ENCODE results near the gene CEP164.

The CEP164 gene

DNA sequence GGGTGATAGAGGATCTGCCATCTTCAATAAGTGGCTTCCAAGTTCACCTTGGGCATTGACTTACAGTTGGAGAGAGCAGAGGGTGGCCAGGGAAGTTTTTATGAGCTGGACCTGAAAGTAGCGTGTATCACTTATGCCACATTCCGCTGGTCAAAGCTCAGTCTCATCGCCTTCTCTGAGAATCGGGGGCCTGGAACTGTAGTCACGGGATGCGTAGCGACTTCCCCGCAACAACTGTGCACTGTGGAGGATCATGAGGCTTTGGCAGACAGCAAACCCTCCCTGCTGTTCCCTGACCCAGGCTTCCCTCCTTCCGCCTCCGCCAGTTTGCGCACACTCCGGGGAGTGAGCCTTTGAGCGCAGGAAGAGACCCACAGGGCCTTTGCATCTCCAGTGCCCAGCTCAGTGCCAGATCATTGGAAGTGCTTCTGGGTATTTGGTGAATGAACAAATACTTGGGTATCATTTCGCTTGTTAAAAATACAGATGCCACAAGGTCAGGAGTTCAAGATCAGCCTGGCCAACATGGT lies 95.5 kb downstream of the CEP164 start:
- no peak for DNase-seq

DNA sequence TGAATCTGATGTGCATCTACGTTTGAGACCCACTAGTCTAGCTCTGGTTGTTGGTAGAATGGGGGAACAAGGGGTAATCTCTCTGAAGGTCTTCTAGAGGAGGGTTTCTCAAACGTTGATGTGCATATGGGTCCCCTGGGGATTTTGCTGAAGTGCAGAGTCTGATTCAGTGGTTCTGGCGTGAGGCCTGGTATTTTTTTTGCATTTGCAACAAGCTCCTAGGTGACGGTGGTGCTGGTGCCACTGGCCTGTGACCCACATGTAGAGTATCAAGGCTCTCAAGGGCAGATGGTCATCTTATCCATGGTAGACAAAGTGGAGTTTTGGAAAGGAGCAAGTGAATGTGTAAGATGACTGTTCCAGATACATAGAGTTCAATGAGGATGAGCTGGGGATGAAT lies 97.1 kb downstream of the CEP164 start:
- DNase-seq = no peak

- DNase-seq = no peak
Measured at GRCh38 chr11:117425679-117426296, 98.1 kb downstream of the CEP164 start.

DNA sequence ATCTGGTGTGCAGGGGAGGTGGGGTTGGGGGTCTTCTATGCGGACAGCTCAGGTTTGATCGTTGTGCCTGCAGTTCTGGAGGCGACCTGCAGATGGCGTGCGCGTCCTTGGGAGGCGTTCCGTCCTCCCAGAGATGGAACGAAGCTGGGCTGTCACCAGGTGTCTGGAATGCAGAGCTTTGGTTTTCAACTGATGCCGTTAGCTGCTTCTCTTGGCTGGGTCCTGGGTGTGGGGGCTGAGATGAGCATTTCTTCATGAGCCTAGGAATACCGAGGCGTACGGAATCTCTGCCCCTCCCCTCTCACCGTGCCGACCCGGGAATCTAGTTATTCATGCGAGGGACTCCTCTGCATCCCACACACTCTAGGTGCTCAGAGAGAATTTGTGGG lies 98.6 kb downstream of the CEP164 start:
- DNase-seq = peak; percentile 60 to 82 (median 77)

DNA sequence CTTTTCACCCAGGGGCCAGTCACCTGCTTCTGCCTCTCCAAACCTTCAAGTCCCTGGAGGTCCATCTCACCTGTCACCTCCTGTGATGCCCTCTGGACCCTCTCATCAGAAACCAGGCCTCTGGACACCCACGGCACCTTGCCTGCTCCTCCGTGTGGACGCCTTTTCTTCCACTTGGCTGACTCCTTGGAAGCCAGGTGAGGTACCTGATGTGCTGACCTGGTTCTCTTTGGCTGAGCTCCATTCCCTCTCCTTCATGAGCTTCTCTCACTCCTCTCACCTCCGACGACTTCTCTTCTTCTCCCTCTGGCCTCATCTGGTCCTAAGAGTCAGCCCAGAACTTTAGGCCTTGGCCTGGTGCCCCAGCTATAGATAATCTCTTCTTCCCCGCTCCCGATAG lies 99.3 kb downstream of the CEP164 start:
- no peak for DNase-seq

DNA sequence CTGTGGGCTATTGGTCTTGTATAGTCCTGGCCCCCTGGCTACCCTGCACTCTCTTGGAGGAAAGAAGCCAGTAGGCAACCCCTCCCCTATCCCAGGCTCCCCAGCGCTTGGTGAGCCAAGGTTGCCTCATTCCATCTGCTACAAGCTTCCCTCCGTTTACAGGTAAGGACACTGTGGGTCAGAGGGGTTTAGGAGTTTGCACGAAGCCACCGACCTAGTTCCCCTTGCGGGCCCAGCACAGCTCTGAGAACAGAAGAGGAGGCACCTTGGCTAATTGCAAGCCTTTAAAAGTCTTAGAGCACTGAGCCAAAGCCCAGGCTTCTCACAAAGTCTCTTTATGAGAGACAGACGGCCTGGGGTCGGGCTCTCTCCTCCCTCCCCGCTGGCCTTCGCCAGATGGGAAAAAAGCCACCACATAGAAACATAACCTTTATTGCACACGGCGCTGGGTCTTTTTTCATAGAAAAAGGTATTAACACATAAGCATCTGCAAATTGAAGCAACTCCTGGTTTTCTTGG lies 99.8 kb downstream of the CEP164 start:
- no peak for DNase-seq

- DNase-seq = no peak
Measured at GRCh38 chr11:117428186-117428855, 100.7 kb downstream of the CEP164 start.

DNA sequence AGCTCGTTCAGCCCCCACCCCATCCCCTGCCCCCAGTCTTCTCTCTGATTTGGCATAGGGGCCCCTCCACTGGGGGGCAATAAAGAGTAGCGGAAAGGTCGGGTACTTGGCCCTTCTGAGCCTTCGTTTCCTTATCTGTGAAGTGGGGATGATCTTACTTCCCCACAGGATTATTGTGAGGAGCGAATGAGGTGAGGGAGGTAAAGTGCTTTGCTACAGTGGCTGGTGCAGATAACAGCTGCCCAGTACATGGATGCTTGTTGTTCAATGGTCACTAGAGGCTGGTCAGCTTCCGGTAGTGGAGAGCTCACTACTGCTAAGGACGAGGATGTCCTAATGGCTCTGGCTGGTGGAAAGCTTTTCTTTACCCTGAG lies 101.2 kb downstream of the CEP164 start:
- DNase-seq = no peak

GRCh38 chr11:117430293-117430955 lies 102.8 kb downstream of the CEP164 start:
- DNase-seq = no peak

DNA sequence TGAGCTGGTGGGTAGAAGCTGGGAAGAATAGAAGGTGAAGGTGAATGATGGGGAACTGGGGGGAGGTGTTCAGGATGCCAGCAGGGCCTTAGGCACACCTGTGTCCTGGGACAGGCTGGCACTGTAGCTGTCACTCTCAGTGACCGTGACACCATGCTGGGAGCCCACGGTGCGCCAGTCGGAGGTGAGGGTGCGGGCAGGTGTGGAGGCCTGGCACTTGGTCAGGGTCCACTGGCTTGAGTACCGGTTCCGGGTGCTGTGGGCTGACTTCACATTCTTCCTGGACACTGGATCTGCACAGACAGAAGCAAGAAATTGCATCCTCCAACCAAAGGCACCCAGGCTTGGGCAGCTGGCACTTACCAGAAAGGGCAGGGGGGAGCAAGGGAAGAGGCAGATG lies 103.8 kb downstream of the CEP164 start:
- no peak for DNase-seq

DNA sequence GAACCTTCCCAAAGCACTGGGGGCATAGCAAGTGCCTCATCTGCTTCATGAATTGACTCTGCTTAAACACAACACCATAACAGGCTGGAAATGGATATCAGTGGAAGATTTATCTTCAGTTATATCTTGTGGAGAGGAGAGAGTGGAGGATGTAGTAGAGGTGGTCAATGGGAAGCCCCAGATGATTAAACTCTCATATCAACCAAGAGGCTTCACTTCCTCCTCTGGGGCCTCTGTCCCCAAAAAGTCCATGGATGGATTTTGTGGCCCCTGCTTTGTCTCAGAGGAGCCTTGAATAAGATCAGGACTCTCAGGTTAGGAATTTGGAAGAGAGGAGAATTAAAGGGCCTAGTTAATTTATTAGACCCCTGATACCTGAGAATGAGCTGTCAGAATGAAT lies 106.1 kb downstream of the CEP164 start:
- DNase-seq = no peak

DNA sequence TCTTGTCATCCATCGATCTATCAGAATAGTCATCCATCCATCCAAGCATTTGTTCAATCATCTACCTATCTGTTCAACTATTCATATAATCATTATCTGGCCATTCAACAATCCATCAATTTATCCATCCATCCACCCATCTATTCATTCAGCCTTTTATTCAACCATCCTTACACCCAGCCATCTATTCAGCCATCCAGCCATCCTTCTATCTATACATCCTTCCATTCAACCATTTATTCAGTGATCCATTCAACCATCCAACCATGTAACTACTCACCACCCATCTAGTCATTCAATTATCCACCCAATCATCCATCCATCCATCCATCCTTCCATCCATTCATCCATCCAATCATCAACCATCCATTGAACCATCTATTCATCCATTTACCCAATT lies 106.8 kb downstream of the CEP164 start:
- no peak for DNase-seq

GRCh38 chr11:117435326-117435725 lies 107.7 kb downstream of the CEP164 start:
- DNase-seq = no peak

DNA sequence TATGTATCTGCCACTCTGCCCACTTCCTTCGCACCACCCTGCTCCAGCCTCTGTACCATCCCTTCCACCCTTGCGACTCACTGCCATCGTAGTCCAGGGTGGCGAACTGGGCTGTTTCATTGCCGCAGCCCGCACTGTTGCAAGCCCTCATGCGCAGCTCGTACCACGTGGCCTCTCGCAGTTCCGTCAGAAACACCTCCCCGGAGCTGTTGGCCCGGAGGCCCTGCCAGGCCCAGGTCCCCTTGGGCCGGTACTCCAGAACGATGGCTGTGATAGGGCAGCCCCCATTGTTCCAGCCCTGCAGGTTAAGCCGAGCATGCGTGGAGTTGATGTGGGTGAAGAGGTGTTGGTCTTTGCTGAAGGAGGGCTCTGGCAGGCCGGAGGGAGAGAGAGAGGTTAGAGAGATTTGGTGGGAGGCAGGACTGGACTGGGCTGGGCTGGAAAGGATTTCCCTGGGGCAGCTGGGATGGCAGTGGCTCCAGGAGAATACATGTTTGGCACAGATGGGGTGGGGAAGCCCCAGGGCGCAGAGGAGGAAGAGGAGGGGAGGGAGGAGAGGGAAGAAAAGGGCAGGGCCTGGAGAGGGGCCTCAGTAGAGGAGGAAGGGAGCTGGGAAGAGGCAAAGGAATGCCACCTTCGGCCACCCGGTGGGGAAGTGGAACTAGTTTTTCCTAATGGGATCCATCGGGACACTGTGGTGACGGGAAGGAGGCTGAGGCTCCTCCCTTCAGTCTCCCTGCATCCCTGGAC lies 109.6 kb downstream of the CEP164 start:
- DNase-seq = no peak

- DNase-seq = no peak
Measured at GRCh38 chr11:117437791-117438130, 110.1 kb downstream of the CEP164 start.

- DNase-seq = no peak
Measured at GRCh38 chr11:117438371-117439000, 110.8 kb downstream of the CEP164 start.

DNA sequence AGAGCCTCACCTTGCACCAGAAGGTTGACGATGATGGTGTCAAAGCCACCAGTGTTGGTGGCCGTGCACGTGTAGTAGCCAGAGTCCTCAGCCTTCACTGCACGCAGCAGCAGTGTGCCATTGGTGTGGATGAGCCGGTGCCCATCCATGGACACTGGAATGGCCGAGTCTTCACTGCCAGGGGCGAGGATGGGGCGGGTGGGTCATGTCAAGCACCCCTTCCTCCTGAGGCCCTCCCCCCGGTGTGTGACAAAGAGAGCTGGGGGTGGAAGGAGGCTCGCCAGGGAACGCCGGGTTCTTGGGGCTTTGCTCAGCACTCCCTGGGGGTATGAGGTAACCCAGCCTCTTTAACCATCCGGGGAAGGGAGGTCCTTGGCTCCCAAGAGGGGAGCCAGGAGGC lies 111.6 kb downstream of the CEP164 start:
- no peak for DNase-seq

- DNase-seq = no peak
Measured at GRCh38 chr11:117440258-117440657, 112.6 kb downstream of the CEP164 start.

DNA sequence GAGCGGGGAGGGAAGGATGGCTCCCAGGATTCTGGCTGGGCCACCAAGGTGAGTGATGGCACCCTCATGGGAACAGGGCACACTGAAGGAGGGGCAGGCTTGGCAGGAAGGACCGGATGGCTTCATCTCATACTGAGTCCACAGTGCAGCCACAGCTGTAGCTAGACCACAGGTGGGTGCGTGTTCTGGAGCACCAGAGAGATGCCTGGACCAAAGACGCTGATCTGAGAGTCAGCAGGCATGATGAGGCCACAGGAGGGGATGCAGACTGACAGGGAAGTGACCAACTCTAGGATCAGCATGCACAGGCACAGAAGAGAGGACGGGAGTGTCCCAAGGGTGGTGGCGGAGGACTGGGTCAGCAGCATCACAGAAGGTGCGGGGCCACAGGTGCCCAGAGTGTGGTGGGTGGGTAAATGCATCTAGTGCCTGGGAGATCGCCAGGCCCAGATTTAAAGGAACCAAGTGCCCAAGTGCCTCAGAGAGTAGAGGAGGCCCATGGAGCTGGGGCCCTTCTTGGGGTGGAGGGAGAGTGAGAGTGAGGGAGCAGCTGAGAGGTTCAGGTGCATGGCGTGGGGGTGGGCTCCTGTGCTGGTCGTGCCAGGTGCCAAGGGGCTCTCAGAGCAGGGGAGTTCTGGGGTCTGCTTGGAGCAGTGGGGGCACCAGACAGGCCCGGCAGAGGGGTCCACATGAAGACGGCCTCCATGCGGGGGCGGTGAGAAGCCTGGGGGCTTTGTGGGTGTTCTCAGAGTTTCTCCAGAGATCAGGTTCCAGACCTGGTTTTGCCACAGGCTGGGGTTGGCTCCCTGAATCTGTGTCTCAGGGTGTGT lies 113.7 kb downstream of the CEP164 start:
- DNase-seq = no peak

DNA sequence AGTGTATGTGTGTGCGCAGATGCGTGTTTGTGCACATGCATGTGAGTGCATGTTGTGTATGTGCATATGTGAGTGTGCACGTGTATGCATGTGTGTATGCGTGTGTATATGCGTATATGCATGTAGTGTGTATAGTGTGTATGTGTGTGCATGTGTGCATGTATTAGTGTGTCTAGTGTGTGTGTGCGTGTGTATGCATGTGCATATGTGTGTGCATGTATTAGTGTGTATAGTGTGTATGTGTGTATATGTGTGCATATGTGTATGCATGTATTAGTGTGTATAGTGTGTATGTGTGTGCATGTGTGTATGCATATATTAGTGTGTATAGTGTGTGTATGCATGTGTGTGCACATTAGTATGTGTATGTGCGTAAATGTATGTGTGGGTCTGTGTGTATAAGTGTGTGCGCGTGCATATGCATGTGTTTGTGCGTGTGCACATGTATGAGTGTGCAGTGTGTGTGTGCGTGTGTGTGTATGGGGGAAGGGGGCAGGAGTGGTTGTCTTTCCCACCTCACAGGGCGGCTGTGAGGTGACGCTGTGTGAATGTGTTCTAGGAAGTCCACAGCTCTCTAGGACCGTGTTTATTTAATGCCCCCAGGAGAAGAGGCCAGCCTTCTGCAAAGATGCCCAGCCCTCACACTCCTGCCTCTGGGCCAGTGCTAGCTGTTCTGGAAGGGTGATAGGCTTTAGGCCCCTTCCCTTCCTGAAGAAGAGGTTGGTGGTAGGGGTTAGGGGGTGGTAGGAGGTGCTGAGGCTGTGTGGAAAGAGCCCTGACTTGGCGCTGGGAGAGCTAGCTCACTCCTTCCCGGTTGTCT lies 114.6 kb downstream of the CEP164 start:
- no peak for DNase-seq

- no peak for DNase-seq
Measured at GRCh38 chr11:117442869-117443239, 115.2 kb downstream of the CEP164 start.
